GM12872 (cell line): ENCODE data around the gene TP63.

Experiments
- TF ChIP-seq, protein P1 (sequence below): IDR thresholded peaks from 3 replicates; pipeline ENCODE4 v1.5.1; 2011; ENCODE audit warnings: low read depth, mild to moderate bottlenecking, low read length, moderate library complexity; ENCODE audit not compliant: insufficient read depth

Gene TP63

DNA sequence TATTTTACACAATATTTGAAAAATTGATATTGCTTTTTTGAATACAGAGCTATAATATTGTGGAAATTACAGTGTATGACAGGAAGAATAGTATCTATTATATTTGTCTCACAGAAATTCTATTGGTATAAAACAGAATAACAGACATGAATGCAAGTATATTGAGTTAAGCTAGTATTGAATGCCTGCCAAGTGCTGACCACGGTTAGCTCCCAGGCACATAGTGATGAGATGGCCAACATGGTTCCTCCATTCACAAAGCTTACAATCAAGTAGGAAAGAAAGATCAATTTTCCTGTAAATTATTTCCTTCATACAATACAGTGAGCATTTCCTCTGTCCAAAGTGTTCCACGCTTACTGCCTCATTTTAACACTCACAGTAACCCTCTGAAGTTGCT lies 67.6 kb downstream of the TP63 start:
- TF ChIP-seq, protein P1, sequence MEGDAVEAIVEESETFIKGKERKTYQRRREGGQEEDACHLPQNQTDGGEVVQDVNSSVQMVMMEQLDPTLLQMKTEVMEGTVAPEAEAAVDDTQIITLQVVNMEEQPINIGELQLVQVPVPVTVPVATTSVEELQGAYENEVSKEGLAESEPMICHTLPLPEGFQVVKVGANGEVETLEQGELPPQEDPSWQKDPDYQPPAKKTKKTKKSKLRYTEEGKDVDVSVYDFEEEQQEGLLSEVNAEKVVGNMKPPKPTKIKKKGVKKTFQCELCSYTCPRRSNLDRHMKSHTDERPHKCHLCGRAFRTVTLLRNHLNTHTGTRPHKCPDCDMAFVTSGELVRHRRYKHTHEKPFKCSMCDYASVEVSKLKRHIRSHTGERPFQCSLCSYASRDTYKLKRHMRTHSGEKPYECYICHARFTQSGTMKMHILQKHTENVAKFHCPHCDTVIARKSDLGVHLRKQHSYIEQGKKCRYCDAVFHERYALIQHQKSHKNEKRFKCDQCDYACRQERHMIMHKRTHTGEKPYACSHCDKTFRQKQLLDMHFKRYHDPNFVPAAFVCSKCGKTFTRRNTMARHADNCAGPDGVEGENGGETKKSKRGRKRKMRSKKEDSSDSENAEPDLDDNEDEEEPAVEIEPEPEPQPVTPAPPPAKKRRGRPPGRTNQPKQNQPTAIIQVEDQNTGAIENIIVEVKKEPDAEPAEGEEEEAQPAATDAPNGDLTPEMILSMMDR: no peak

DNA sequence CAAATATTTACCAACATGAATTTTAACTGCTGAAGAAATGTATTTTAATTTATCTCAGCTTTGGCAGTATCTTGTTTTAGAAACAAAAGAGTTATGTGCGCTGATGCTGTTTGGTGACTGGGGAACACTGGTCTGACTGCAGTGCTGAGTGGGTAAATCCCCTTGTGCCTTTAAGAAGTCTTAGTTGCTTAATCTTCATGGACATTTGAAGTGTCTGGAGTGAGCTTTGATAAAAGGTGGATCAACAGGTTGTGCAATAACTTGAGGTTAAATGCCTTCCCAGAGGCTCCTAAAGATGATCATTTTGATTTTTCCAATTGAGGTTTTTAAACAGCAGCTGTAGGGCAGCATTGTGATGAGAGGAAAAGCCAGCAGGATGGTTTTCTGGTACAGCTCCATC lies 68.7 kb downstream of the TP63 start:
- TF ChIP-seq, protein P1: no peak

DNA sequence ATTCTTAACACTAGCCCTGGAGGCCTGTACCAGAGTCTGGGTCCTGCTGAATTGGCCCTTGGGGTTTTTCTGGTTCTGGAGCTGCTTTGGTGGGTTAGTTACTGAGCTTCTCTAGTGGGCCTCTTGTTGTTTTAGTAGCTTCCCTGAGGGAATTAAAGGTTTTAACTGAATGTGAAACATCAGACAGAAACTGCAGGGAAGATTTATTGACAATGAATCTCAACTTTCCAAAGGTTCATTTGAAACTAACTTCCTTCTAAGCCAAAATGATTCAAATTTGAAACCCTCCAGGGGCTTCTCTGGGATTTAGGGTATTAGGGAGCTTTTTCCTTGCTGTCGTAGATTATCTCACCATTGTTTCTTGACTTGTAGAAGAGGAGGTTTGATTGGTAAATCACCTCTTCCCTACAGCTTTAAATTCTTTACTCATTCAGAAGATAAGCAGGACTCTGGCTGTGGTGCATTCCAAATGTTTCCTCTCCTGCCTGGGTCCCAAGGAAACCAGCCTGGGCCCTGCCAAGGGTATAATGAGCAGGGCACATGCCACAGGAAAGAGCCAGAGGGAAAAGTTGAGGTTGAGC lies 71.0 kb downstream of the TP63 start:
- TF ChIP-seq, protein P1: no peak

DNA sequence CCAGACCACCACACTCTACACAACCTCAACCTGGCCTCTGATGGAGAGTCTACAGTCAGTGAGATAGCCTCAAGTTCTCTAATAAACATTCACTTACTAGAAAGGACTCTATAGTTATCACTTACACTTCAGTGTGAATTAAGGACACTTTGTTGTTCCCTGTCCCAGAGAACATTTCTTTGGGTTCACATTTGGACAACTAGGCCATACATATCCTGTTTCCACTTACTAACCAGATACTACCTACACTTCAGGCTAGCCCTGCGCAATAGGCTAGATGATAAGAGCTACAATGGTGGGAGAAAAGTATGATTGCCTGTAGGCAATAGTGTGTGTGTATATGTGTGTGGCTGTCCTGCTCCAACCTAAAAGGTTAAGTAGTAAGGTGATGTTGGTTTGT lies 72.7 kb downstream of the TP63 start:
- TF ChIP-seq, protein P1: no peak

DNA sequence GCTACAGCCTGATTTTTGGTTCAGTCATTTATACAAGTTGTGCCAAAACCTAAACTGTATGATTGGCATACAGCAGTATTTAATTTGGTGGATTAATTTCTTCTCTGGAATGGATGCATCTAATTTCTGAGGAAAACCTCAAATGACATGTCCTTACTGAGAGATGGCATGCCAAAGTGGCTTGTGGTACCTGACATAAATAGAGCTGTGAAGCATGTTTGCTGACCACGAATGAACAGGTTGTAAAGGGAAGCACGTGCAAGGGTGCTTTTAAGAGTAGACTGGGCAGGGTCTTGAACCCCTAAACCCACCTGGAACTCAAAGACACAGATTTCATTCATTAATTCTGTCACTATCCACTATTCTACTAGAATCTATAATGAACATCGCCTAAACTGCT lies 77.2 kb downstream of the TP63 start:
- TF ChIP-seq, protein P1: no peak

DNA sequence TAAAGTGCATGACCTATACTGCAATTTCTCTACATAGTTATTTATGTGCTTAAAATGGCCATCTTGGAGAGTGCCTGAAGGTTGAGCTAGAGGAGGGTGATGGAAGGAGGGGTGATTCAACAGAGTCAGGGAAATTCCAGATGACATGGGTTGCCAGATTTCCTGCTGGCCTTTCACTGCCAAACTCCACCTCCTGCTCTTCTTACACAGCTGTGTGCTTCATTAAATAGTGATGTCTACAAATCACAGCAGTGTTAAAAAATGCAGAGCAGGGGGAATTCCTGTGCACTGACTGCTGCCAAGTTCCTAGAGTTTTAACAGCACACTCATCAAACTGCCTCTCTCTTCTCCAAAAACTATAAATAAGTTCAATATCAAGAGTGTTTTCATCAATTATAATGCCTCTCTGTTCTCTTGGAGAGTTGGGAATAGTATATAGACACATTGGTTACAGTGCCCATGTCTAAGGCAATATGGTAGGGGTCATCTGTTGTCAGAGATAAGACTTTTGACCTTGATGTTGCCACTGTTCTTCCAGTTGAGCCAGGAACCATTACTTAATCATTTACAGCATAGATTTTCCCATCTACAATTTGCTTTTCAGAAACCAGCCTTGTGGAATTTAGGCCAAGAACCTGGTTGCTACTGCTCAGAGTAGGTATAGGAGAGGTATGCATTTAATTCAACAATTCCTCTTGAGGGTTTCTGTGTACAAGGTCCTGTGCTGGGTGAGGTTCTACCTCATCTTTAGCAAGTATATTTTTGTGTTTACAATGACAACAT lies 79.6 kb downstream of the TP63 start:
- TF ChIP-seq, protein P1: no peak

DNA sequence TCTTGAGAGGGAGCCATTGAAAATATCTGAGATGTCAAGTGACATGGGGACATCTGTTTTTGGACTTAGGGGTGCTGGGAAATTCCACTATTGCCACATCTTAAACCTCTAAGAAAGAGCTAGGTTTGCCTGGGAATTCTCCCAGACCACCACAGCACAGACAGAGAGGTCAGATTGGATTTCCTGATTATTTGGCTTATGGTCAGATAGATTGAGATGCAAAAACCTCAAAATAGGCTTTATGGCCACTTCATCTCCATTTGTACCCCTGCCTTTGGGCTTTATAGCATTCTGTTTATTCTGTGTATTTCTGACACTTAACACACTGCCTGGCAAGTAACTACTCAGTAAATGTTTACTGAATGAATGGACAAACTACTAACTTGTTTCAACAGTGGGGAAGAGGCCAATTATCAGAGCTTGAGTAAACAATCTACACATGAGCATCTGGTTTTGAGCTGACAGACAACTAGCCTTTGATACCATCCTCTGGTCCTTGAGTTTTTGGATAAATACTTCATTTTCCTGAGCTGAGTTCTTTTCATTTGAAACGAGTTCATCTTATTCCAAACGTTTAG lies 81.8 kb downstream of the TP63 start:
- TF ChIP-seq, protein P1: no peak
